ENCODE data around the gene SEC14L1. TPM values are rescaled to one million over a fixed set of nuclear protein-coding genes. Genes with fewer than 3 reads are reported as not detected.

SEC14L1 gene
- total RNA-seq, 4 donors from 2014 or later, result 18.2 to 187 (median 46.5) TPM

DNA sequence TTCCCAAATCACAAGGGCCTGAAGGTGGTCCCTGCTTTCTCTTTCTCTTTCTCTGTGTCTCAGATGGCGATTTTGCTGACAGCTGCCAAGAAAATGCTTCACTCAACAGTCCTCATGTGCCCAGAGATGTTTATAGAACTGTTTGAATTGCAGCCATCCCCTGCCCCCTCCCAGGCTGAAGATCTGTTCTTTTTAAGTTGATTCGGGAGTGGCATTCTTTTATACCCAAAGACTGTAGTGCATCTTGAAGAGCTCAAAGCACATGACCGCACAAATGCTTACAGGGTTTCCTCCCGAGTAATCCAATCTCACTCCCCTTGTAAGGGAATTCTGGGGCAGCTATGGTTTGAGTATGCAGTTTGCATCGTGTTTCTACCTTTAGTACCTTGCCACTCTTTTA, 75.7 kb downstream of the SEC14L1 start:
- Histone ChIP-seq H3K4me1 (peaks cover 0 to 8% (median 0%) of the 10 kb centered on the region in 4 donors), H3K36me3 (peaks cover 0 to 59% (median 0%) of the 10 kb centered on the region in 3 donors), H3K4me3 (no peak overlapping the region), H3K27me3 (no peaks in the 10 kb centered on the region), H3K9me3 (no peaks in the 10 kb centered on the region), H3K27ac (no peak overlapping the region)
- DNase-seq, result no peak
- TF ChIP-seq, protein P1, sequence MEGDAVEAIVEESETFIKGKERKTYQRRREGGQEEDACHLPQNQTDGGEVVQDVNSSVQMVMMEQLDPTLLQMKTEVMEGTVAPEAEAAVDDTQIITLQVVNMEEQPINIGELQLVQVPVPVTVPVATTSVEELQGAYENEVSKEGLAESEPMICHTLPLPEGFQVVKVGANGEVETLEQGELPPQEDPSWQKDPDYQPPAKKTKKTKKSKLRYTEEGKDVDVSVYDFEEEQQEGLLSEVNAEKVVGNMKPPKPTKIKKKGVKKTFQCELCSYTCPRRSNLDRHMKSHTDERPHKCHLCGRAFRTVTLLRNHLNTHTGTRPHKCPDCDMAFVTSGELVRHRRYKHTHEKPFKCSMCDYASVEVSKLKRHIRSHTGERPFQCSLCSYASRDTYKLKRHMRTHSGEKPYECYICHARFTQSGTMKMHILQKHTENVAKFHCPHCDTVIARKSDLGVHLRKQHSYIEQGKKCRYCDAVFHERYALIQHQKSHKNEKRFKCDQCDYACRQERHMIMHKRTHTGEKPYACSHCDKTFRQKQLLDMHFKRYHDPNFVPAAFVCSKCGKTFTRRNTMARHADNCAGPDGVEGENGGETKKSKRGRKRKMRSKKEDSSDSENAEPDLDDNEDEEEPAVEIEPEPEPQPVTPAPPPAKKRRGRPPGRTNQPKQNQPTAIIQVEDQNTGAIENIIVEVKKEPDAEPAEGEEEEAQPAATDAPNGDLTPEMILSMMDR (IDR thresholded peaks at IDR 0.05), result no peak
- TF ChIP-seq POLR2A (IDR thresholded peaks at IDR 0.05), result no peak

GRCh38 chr17:77217123-77217522, 76.4 kb downstream of the SEC14L1 start:
- no peak for TF ChIP-seq POLR2A (IDR thresholded peaks at IDR 0.05)
- TF ChIP-seq, protein P1 (IDR thresholded peaks at IDR 0.05), result no peak
- H3K36me3 ChIP-seq, result peaks cover 0 to 52% (median 0%) of the 10 kb centered on the region in 3 donors
- peak in 1 of 3 donors; percentile 35 for DNase-seq
- no peak overlapping the region for H3K4me3 ChIP-seq
- H3K9me3 ChIP-seq, result no peaks in the 10 kb centered on the region
- H3K27me3 ChIP-seq, result no peaks in the 10 kb centered on the region
- H3K4me1 ChIP-seq, result peaks cover 0 to 5% (median 0%) of the 10 kb centered on the region in 4 donors
- no peak overlapping the region for H3K27ac ChIP-seq

DNA sequence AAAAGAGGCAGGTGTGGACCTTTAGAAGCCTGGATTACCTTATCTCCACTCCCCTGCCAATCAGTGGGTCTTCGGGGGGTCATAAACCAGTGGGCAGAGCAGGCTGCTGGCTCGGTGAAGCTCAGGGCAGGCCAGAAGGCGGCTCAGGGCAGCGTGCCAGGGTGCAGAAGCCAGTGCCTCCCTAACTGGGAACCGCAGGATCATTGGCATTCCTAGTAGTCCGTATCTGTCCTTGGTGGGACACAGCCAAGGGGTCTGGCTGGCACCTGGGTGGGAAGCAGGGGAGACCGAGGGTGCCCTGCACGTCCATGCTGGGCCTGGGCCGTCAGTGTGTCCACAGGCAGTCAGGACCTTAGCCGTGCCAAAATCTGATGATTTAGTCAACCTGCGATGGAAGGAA, 76.8 kb downstream of the SEC14L1 start:
- H3K4me1 ChIP-seq, result peaks cover 0 to 5% (median 0%) of the 10 kb centered on the region in 4 donors
- H3K4me3 ChIP-seq, result no peak overlapping the region
- peaks cover 0 to 48% (median 0%) of the 10 kb centered on the region in 3 donors for H3K36me3 ChIP-seq
- no peak overlapping the region for H3K27ac ChIP-seq
- TF ChIP-seq POLR2A (IDR thresholded peaks at IDR 0.05), result no peak
- TF ChIP-seq, protein P1 (IDR thresholded peaks at IDR 0.05), result no peak
- no peaks in the 10 kb centered on the region for H3K9me3 ChIP-seq
- DNase-seq, result peak in 1 of 3 donors; percentile 59
- no peaks in the 10 kb centered on the region for H3K27me3 ChIP-seq

GRCh38 chr17:77218902-77219301, 78.1 kb downstream of the SEC14L1 start:
- Histone ChIP-seq H3K27me3 (no peaks in the 10 kb centered on the region), H3K36me3 (peaks cover 0 to 35% (median 0%) of the 10 kb centered on the region in 3 donors), H3K4me1 (no peaks in the 10 kb centered on the region), H3K9me3 (no peaks in the 10 kb centered on the region), H3K27ac (no peak overlapping the region), H3K4me3 (no peak overlapping the region)
- no peak for TF ChIP-seq POLR2A (IDR thresholded peaks at IDR 0.05)
- TF ChIP-seq, protein P1 (IDR thresholded peaks at IDR 0.05), result no peak
- DNase-seq, result no peak

- Histone ChIP-seq H3K36me3 (peaks cover 0 to 12% (median 0%) of the 10 kb centered on the region in 3 donors), H3K9me3 (peaks cover 0 to 5% (median 0%) of the 10 kb centered on the region in 4 donors), H3K4me1 (no peaks in the 10 kb centered on the region), H3K27ac (no peak overlapping the region), H3K27me3 (no peaks in the 10 kb centered on the region), H3K4me3 (no peak overlapping the region)
- no peak for DNase-seq
- TF ChIP-seq POLR2A (IDR thresholded peaks at IDR 0.05), result no peak
- TF ChIP-seq, protein P1 (IDR thresholded peaks at IDR 0.05), result no peak
Measured at GRCh38 chr17:77222356-77222755, 81.6 kb downstream of the SEC14L1 start.
